DMS114 treated with DMSO at 0.1 percent for 48 hours (cell line): ENCODE measurements around the gene SPRR5.

Experiments used
- DNase-seq: peaks from one replicate; lab custom pipeline; 2025; ENCODE audit not compliant: unreplicated experiment; lab: John Stamatoyannopoulos, UW

Gene SPRR5

GRCh38 chr1:152942161-152942560, 4.8 kb upstream of the SPRR5 start:
- no peak for DNase-seq

- DNase-seq: no peak
Observed at GRCh38 chr1:152946248-152946647, 758 bp upstream of the SPRR5 start.

GRCh38 chr1:152951711-152952110, 4.7 kb downstream of the SPRR5 start:
- DNase-seq: no peak

GRCh38 chr1:152953761-152954160, 6.8 kb downstream of the SPRR5 start:
- no peak for DNase-seq

GRCh38 chr1:152954436-152954835, 7.4 kb downstream of the SPRR5 start:
- DNase-seq: no peak

- no peak for DNase-seq
Observed at GRCh38 chr1:152957561-152957960, 10.6 kb downstream of the SPRR5 start.

GRCh38 chr1:152959273-152959672, 12.3 kb downstream of the SPRR5 start:
- DNase-seq: no peak

- no peak for DNase-seq
Observed at GRCh38 chr1:152959801-152960451, 12.9 kb downstream of the SPRR5 start.

GRCh38 chr1:152960452-152961044, 13.5 kb downstream of the SPRR5 start:
- DNase-seq: no peak

GRCh38 chr1:152961226-152961891, 14.4 kb downstream of the SPRR5 start:
- DNase-seq: no peak

GRCh38 chr1:152962876-152963415, 15.9 kb downstream of the SPRR5 start:
- no peak for DNase-seq

GRCh38 chr1:152964536-152964935, 17.5 kb downstream of the SPRR5 start:
- no peak for DNase-seq

- no peak for DNase-seq
Observed at GRCh38 chr1:152965853-152966252, 18.8 kb downstream of the SPRR5 start.

GRCh38 chr1:152967201-152967600, 20.2 kb downstream of the SPRR5 start:
- no peak for DNase-seq

- no peak for DNase-seq
Observed at GRCh38 chr1:152968248-152968647, 21.2 kb downstream of the SPRR5 start.

GRCh38 chr1:152969036-152969435, 22.0 kb downstream of the SPRR5 start:
- DNase-seq: no peak

GRCh38 chr1:152970495-152970894, 23.5 kb downstream of the SPRR5 start, which contains the start of gene SPRR4:
SPRR4 (plus strand) TSS chr1:152970648; CDS start chr1:152971891, 1,243 bp downstream.
- no peak for DNase-seq

GRCh38 chr1:152972196-152972886, 25.3 kb downstream of the SPRR5 start:
- no peak for DNase-seq

- no peak for DNase-seq
Observed at GRCh38 chr1:152976688-152977087, 29.7 kb downstream of the SPRR5 start.

- DNase-seq: no peak
Observed at GRCh38 chr1:152977614-152978013, 30.6 kb downstream of the SPRR5 start.

GRCh38 chr1:152980676-152981075, 33.7 kb downstream of the SPRR5 start:
- DNase-seq: no peak
